HCT116 (cell line): ENCODE results near the gene CFAP97D1. TPM values are rescaled to one million over a fixed set of nuclear protein-coding genes. Genes with fewer than 3 reads are reported as not detected.

Source experiments
- ATAC-seq: fragments of 200-7000 bp; cut with Tn5 transposase; 2 replicates; pipeline ENCODE4 v1.9.1; 2020; ENCODE audit warnings: mild to moderate bottlenecking, moderate library complexity
- BruUV-seq: library from RNA; stranded (reverse); fragments of 400-500 nt; replicated peaks from 2 replicates; lab custom pipeline; 2021; lab: Mats Ljungman, UMichigan
- CTCF ChIA-PET: fragments of 300-600 bp; sonication (Branson Sonifier 250); formaldehyde crosslinking; loops from one replicate; lab custom pipeline; 2021; ENCODE audit warnings: antibody characterized with exemption; lab: Charles Lee
- POLR2A ChIA-PET: fragments of 300-600, 350-600 bp; sonication (Branson Sonifier 250); formaldehyde crosslinking; loops from one replicate; lab custom pipeline; 2021; ENCODE audit warnings: antibody characterized with exemption; lab: Charles Lee
- RAD21 ChIA-PET, 2 experiments: fragments of 300-600 bp; sonication (Branson Sonifier 250); formaldehyde crosslinking; loops; one replicate each; lab custom pipeline; 2023; ENCODE audit warnings: low total read pairs in 2 of 2; ENCODE audit not compliant: uncharacterized antibody in 2 of 2, unreplicated experiment in 2 of 2, low non-redundant PET in 1 of 2; lab: Charles Lee
- DNase-seq: peaks from one replicate; pipeline ENCODE4 v3.0.0-alpha.2; 2010; ENCODE audit warnings: low read depth, low spot score
- H2AFZ ChIP-seq: fragments of 200-600 bp; shearing (Covaris generic), sonication (generic); 2 replicates; pipeline ENCODE4 v1.6.1; 2017; ENCODE audit warnings: low read depth, mixed run types, mixed read lengths, antibody characterized with exemption, low read length; ENCODE audit not compliant: poor library complexity, severe bottlenecking
- H3K27ac ChIP-seq: 2 replicates; pipeline ENCODE4 v1.5.1; 2012; ENCODE audit warnings: low read depth, low read length
- H3K27me3 ChIP-seq: fragments of 200-600 bp; sonication (generic); 2 replicates; pipeline ENCODE4 v1.6.1; 2016; ENCODE audit warnings: mixed run types, low read length, mixed read lengths; ENCODE audit not compliant: insufficient read depth
- H3K36me3 ChIP-seq, 2 experiments: fragments of 200-500 bp in 1 of 2; fragments of 200-600 bp in 1 of 2; sonication (Bioruptor generic) in 1 of 2; sonication (generic) in 1 of 2; 2 replicates each; pipeline versions ENCODE4 v1.5.1 to v1.6.1; 2014 to 2016; ENCODE audit warnings: low read length in 2 of 2, inconsistent platforms in 1 of 2, mixed read lengths in 1 of 2, mixed run types in 1 of 2; ENCODE audit not compliant: insufficient read depth in 2 of 2, control insufficient read depth in 1 of 2
- H3K4me1 ChIP-seq, 2 experiments: fragments of 200-600 bp in 1 of 2; sonication (generic) in 1 of 2; 2 replicates each; pipeline versions ENCODE4 v1.5.1 to v1.6.1; 2012 to 2017; ENCODE audit warnings: low read length in 2 of 2, inconsistent platforms in 1 of 2, mild to moderate bottlenecking in 1 of 2, mixed read lengths in 1 of 2, mixed run types in 1 of 2, moderate library complexity in 1 of 2; ENCODE audit not compliant: insufficient read depth in 2 of 2, control insufficient read depth in 1 of 2
- H3K4me2 ChIP-seq: fragments of 200-600 bp; sonication (generic); 2 replicates; pipeline ENCODE4 v1.6.1; 2017; ENCODE audit warnings: mixed run types, low read length, mixed read lengths
- H3K4me3 ChIP-seq, 2 experiments: fragments of 200-600 bp in 1 of 2; sonication (generic) in 1 of 2; replicated peaks in 1 of 2; 2 replicates each; pipeline ENCODE4 v1.5.1; 2011 to 2016; ENCODE audit warnings: low read length in 2 of 2, control low read depth in 1 of 2, low read depth in 1 of 2, mild to moderate bottlenecking in 1 of 2, mixed read lengths in 1 of 2, mixed run types in 1 of 2
- H3K79me2 ChIP-seq: fragments of 200-600 bp; sonication (generic); 2 replicates; pipeline ENCODE4 v1.6.1; 2017; ENCODE audit warnings: mild to moderate bottlenecking, mixed run types, low read length, moderate library complexity, mixed read lengths; ENCODE audit not compliant: insufficient read depth
- H3K9ac ChIP-seq: fragments of 200-600 bp; sonication (generic); 2 replicates; pipeline ENCODE4 v1.6.1; 2016; ENCODE audit warnings: low read length, mixed read lengths
- H3K9me2 ChIP-seq: fragments of 200-600 bp; sonication (generic), shearing (Covaris generic); 2 replicates; pipeline ENCODE4 v1.6.1; 2017; ENCODE audit warnings: mixed run types, mild to moderate bottlenecking, moderate library complexity; ENCODE audit not compliant: insufficient read depth
- H3K9me3 ChIP-seq, 2 experiments: fragments of 200-500 bp in 1 of 2; fragments of 200-600 bp in 1 of 2; sonication (Bioruptor generic) in 1 of 2; sonication (generic) in 1 of 2; 2 replicates each; pipeline ENCODE4 v1.6.1; 2014 to 2017; ENCODE audit warnings: low read length in 2 of 2, mixed read lengths in 2 of 2, inconsistent platforms in 1 of 2, low read depth in 1 of 2, mild to moderate bottlenecking in 1 of 2, mixed run types in 1 of 2, moderate library complexity in 1 of 2; ENCODE audit not compliant: control insufficient read depth in 1 of 2, insufficient read depth in 1 of 2
- H4K20me1 ChIP-seq: fragments of 200-600 bp; sonication (generic), shearing (Covaris generic); 2 replicates; pipeline ENCODE4 v1.6.1; 2017; ENCODE audit warnings: mixed run types, mild to moderate bottlenecking, moderate library complexity; ENCODE audit not compliant: insufficient read depth
- CBX3 ChIP-seq: IDR thresholded peaks from 2 replicates; pipeline ENCODE4 v1.6.1; 2012; ENCODE audit warnings: low read depth
- CEBPB ChIP-seq: IDR thresholded peaks from 2 replicates; pipeline ENCODE4 v1.6.1; 2012; ENCODE audit warnings: low read depth
- EGR1 ChIP-seq: IDR thresholded peaks from 2 replicates; pipeline ENCODE4 v1.6.1; 2012; ENCODE audit warnings: low read depth
- ELF1 ChIP-seq: IDR thresholded peaks from 2 replicates; pipeline ENCODE4 v1.6.1; 2012; ENCODE audit warnings: low read depth, borderline replicate concordance
- EZH2 ChIP-seq: fragments of 200-600 bp; sonication (generic); IDR thresholded peaks from 2 replicates; pipeline ENCODE4 v1.6.1; 2017; ENCODE audit warnings: antibody characterized with exemption, mixed run types
- EZH2phosphoT487 ChIP-seq: fragments of 200-600 bp; IDR thresholded peaks from 2 replicates; pipeline ENCODE4 v1.6.1; 2018; ENCODE audit warnings: antibody characterized with exemption, borderline replicate concordance
- POLR2A ChIP-seq: IDR thresholded peaks from 2 replicates; pipeline ENCODE4 v1.7.0; 2011; ENCODE audit warnings: borderline replicate concordance; ENCODE audit not compliant: insufficient read depth, insufficient read length; ENCODE audit errors: extremely low read depth
- RAD21 ChIP-seq: IDR thresholded peaks from 2 replicates; pipeline ENCODE4 v1.6.1; 2012; ENCODE audit warnings: low read depth, mild to moderate bottlenecking
- SRF ChIP-seq: IDR thresholded peaks from 2 replicates; pipeline ENCODE4 v1.6.1; 2012; ENCODE audit warnings: low read depth
- TCF7L2 ChIP-seq: IDR thresholded peaks from 2 replicates; pipeline ENCODE4 v1.7.0; 2011; ENCODE audit warnings: borderline replicate concordance, inconsistent platforms; ENCODE audit not compliant: insufficient read depth, insufficient read length; ENCODE audit errors: extremely low read depth
- ZFX ChIP-seq: fragments of 450-650 bp; IDR thresholded peaks from 2 replicates; pipeline ENCODE4 v1.6.1; 2017
- ZNF274 ChIP-seq: fragments of 200-500 bp; sonication (Bioruptor generic); IDR thresholded peaks from 2 replicates; pipeline ENCODE4 v1.6.1; 2014; ENCODE audit warnings: mild to moderate bottlenecking, low read depth, low read length, inconsistent platforms
- intact Hi-C: fragments of 100-400 bp; cut with micrococcal nuclease; formaldehyde crosslinking; loops from 2 replicates; pipeline ENCODE4 v1.10.0; 2022
- total RNA-seq: library from RNA; stranded (reverse); gene quantifications from one replicate; pipeline ENCODE4 v1.2.1, GENCODE V29; 2021; ENCODE audit not compliant: unreplicated experiment
- TF ChIP-seq, protein P1 (sequence below), 3 experiments: fragments of 200-600 bp in 1 of 3; sonication (generic) in 1 of 3; IDR thresholded peaks in 2 of 3; conservative IDR thresholded peaks in 1 of 3; 2 replicates each; pipeline ENCODE4 v1.5.1; 2012 to 2017; ENCODE audit warnings: low read depth in 2 of 3, low read length in 2 of 3, antibody characterized with exemption in 1 of 3, borderline replicate concordance in 1 of 3, control low read depth in 1 of 3, mild to moderate bottlenecking in 1 of 3, mixed read lengths in 1 of 3, mixed run types in 1 of 3, moderate library complexity in 1 of 3; ENCODE audit not compliant: insufficient read depth in 1 of 3
- TF ChIP-seq, protein P2 (sequence below): IDR thresholded peaks from 2 replicates; pipeline ENCODE4 v1.6.1; 2011; ENCODE audit warnings: mild to moderate bottlenecking, low read length, moderate library complexity; ENCODE audit not compliant: insufficient replicate concordance; ENCODE audit errors: extremely low read depth
- TF ChIP-seq, protein P3 (sequence below): IDR thresholded peaks from 2 replicates; pipeline ENCODE4 v1.6.1; 2012
- TF ChIP-seq, protein P4 (sequence below): IDR thresholded peaks from 2 replicates; pipeline ENCODE4 v1.6.1; 2012; ENCODE audit warnings: low read depth

Gene CFAP97D1
- total RNA-seq, 1 experiment from 2014 or later: 0.15 TPM

DNA sequence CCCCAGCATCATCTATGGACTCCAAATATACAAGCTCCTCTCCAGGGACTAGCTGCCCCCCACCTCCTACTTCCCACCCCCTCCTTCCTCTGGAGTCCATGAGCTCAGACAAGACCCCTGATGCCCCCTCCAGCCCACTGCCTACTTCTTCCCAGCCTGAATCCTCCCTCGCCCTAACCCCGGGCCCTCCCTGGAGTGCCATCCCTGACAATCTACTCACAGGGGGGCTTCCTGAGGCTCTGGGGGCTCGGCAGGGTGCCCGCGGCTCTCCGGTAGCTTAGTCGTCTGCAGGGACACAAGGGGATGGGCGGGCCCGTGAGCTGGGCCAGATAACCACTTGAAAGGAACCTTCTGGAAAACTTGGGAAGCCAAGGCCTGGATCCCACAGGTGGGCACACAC lies 37.6 kb downstream of the CFAP97D1 start:
- BruUV-seq: no TSS peak
- DNase-seq (no peak), ATAC-seq (no peak)
- no peaks in the 10 kb centered on the region for H3K27me3 ChIP-seq
- no peak overlapping the region for H3K9ac ChIP-seq
- peaks cover 4 to 23% of the 10 kb centered on the region in 2 experiments; a peak in 3 of 4 replicates for H3K36me3 ChIP-seq
- H3K4me1 ChIP-seq: peaks cover 0 to 9% of the 10 kb centered on the region in 2 experiments; a peak in 1 of 4 replicates
- ChIA-PET CTCF (no interaction called here), POLR2A (no interaction called here), RAD21 (no interaction called here)
- H3K9me2 ChIP-seq: no peaks in the 10 kb centered on the region
- H2AFZ ChIP-seq: no peak overlapping the region
- H3K4me3 ChIP-seq: no peak overlapping the region
- H4K20me1 ChIP-seq: no peaks in the 10 kb centered on the region
- TF ChIP-seq EGR1 (no peak), POLR2A (no peak), CEBPB (no peak), EZH2 (no peak), ZNF274 (no peak), TCF7L2 (no peak), ZFX (no peak), CBX3 (no peak), EZH2phosphoT487 (no peak), RAD21 (no peak), SRF (no peak), ELF1 (no peak)
- TF ChIP-seq, protein P1, sequence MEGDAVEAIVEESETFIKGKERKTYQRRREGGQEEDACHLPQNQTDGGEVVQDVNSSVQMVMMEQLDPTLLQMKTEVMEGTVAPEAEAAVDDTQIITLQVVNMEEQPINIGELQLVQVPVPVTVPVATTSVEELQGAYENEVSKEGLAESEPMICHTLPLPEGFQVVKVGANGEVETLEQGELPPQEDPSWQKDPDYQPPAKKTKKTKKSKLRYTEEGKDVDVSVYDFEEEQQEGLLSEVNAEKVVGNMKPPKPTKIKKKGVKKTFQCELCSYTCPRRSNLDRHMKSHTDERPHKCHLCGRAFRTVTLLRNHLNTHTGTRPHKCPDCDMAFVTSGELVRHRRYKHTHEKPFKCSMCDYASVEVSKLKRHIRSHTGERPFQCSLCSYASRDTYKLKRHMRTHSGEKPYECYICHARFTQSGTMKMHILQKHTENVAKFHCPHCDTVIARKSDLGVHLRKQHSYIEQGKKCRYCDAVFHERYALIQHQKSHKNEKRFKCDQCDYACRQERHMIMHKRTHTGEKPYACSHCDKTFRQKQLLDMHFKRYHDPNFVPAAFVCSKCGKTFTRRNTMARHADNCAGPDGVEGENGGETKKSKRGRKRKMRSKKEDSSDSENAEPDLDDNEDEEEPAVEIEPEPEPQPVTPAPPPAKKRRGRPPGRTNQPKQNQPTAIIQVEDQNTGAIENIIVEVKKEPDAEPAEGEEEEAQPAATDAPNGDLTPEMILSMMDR (IDR thresholded peaks at IDR 0.05 in 2 of 3, conservative IDR thresholded peaks at IDR 0.05 in 1 of 3; ENCODE audit: borderline replicate concordance in 1 of 3, insufficient read depth in 1 of 3, low read depth in 2 of 3, low read length in 2 of 3): no peak
- TF ChIP-seq, protein P2, sequence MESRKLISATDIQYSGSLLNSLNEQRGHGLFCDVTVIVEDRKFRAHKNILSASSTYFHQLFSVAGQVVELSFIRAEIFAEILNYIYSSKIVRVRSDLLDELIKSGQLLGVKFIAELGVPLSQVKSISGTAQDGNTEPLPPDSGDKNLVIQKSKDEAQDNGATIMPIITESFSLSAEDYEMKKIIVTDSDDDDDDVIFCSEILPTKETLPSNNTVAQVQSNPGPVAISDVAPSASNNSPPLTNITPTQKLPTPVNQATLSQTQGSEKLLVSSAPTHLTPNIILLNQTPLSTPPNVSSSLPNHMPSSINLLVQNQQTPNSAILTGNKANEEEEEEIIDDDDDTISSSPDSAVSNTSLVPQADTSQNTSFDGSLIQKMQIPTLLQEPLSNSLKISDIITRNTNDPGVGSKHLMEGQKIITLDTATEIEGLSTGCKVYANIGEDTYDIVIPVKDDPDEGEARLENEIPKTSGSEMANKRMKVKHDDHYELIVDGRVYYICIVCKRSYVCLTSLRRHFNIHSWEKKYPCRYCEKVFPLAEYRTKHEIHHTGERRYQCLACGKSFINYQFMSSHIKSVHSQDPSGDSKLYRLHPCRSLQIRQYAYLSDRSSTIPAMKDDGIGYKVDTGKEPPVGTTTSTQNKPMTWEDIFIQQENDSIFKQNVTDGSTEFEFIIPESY: no peak
- TF ChIP-seq, protein P3, sequence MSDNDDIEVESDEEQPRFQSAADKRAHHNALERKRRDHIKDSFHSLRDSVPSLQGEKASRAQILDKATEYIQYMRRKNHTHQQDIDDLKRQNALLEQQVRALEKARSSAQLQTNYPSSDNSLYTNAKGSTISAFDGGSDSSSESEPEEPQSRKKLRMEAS: no peak
- TF ChIP-seq, protein P4, sequence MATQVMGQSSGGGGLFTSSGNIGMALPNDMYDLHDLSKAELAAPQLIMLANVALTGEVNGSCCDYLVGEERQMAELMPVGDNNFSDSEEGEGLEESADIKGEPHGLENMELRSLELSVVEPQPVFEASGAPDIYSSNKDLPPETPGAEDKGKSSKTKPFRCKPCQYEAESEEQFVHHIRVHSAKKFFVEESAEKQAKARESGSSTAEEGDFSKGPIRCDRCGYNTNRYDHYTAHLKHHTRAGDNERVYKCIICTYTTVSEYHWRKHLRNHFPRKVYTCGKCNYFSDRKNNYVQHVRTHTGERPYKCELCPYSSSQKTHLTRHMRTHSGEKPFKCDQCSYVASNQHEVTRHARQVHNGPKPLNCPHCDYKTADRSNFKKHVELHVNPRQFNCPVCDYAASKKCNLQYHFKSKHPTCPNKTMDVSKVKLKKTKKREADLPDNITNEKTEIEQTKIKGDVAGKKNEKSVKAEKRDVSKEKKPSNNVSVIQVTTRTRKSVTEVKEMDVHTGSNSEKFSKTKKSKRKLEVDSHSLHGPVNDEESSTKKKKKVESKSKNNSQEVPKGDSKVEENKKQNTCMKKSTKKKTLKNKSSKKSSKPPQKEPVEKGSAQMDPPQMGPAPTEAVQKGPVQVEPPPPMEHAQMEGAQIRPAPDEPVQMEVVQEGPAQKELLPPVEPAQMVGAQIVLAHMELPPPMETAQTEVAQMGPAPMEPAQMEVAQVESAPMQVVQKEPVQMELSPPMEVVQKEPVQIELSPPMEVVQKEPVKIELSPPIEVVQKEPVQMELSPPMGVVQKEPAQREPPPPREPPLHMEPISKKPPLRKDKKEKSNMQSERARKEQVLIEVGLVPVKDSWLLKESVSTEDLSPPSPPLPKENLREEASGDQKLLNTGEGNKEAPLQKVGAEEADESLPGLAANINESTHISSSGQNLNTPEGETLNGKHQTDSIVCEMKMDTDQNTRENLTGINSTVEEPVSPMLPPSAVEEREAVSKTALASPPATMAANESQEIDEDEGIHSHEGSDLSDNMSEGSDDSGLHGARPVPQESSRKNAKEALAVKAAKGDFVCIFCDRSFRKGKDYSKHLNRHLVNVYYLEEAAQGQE: no peak
- no peak overlapping the region for H3K4me2 ChIP-seq
- no peaks in the 10 kb centered on the region for H3K9me3 ChIP-seq
- H3K27ac ChIP-seq: no peak overlapping the region
- H3K79me2 ChIP-seq: no peaks in the 10 kb centered on the region
- intact Hi-C loops: no loop called here
